HG03565 (cell line): Measurements from ENCODE around the gene AUTS2.

Experiments used
- ATAC-seq: cut with Tn5 transposase; IDR thresholded peaks from one replicate; pipeline ENCODE4 v1.9.1; 2021; ENCODE audit warnings: mild to moderate bottlenecking, moderate library complexity; ENCODE audit not compliant: unreplicated experiment

AUTS2 gene

GRCh38 chr7:69598081-69598486, at the start of gene AUTS2:
AUTS2 (plus strand) TSS chr7:69598475; CDS start chr7:69599654, 1,179 bp downstream.
- ATAC-seq, result peak; percentile 48

DNA sequence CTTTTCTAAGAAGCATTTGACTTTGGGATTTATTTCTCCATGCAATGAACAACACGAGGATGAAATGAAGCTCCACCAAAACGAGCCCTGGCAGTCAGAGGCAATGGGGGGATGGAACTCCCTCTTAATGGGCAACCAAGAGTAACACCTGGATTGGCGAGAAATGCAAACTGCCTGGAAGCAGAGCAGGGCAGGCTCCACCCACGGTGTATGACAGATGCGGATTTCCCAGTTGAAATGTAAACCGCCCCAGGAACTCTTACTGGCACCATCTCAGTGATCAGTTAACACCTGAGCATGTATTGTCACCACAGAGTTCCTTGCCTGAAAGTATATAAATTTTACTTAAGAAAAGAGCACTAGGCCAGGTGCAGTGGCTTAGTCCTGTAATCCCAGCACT, 47.3 kb upstream of the AUTS2 start:
- no peak for ATAC-seq

DNA sequence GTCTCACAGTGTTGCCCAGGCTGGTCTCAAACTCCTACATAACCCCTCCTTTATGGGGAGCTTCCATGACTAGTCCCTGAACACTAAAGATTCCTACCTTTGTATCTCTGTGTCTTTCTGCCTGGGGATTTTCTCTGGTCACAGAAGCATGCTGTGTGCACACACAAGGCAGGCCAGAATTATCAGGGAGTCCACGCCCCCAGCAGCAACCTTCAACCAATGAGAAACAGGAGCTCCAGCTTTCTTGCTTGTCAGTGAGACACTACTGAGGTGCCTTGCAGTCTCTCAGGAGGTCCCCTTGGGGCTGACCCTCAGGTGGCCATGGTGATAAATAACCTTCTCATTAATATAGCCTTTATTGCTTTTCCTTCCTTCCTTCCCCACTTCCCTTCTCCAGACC, 45.1 kb upstream of the AUTS2 start:
- no peak for ATAC-seq

DNA sequence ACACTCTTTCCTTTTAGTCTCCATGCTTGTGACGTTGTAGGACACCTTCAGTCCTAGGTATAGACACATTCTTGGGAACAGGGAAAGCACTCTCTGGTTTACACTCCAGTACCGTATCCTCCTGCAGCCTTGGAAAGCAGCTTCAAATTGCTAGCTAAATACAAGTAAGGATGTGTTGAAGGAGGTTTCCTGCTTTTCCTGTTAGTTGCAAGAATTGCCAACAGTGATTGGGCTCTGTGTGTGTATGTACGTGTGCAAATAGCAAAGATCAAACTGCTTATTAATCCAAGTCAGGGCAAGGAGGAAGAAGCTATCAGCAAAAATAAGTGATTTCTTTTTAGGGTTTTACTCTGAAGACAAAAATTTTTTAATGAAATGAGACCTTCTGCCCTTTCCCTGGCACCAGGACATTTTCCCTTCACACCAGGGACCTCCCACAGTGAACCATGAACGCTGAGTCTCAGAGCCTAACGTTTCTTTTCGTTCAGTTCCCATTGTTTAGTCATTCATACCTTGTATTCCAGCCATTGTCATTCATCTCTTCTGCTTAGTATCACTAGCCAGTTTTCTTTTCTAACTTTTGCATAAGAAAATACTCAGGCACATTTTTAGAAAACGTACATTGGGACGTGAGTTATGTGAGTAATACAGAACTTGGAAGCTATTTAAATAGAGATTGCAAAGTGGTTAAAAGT, 36.9 kb upstream of the AUTS2 start:
- ATAC-seq, result no peak

DNA sequence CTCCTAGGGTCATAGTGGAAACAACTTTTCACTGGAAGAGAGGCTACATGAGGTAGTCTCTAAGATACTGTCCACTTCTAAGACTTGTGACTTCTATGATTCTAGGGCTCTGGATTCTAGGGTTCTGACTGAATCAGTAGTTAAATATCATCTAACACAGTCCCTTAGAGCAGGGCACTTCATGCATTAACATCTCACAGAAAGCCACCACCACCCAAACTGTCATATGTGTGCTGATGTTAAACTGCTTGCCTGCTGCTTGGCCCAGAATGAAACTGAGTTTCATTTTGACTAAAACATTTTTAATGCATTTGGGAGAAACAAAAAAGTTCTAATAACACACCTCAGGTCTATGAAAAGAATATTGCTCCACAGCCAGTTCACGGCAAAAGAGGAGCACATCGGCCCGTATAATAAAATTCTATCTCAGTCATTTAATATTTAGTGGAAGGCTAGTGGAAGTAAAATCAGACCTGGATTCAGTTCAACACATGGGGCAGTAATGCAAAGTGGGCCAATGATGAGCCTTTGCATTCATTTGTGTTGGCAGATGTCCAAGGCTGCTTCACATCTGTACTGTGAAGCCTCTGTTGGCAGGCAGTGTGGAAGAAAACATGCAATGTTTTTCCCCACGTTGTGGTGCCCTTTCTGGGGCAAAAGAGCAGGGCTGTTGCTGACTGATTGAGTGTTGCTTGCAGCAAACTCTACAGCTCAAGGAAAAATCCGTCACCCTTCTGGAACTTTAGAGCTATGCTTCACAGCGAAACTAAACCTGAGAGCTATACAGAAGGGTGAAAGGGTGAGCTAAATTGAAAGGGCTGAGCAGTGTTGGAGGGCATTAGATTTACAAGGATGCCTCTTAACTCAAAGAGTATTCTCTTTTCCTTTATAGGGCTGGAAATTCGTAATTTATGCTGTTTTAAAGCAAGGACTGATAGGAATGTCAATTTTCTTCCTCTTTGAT, 33.5 kb upstream of the AUTS2 start:
- peak; percentile 69 for ATAC-seq

DNA sequence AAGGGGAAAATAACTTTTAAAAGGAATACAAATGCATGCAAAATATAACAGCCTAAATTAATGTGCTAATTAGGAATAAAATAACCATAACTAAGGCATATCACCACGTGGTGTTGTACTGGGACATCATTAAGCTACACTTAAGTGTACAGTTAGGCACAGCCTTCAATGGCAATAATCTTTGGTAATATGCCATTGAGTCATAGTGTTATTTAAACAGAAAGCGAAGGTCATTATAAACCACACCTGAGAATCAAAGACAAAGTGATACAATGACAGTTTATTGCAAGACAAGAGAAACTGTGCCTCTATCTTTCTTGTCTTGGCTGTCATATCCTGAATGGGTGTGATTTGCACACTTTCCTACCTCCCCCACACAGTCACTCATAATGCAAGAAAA, 30.5 kb upstream of the AUTS2 start:
- no peak for ATAC-seq

DNA sequence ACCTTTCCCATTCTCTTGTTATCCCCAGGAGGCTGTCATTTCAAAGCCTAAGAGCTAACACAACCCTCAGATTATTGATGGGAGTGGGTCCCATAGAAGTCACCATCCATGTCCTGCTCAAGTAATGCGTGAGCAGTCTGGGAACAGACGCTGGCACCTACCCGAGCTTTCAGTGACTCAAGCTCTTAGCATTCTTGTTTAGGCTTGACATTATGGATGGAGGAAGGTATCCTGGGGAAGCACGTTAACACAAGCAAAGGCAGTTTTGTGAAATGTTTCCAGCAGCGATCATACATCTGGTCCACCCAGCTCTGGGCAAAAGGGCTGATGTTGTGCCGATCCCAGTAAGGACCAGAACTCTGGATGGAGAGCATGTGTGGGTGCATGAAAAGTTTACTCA, 30.0 kb upstream of the AUTS2 start:
- ATAC-seq, result no peak

- ATAC-seq, result no peak
These were observed 22.6 kb upstream of the AUTS2 start for GRCh38 chr7:69575651-69576050.

DNA sequence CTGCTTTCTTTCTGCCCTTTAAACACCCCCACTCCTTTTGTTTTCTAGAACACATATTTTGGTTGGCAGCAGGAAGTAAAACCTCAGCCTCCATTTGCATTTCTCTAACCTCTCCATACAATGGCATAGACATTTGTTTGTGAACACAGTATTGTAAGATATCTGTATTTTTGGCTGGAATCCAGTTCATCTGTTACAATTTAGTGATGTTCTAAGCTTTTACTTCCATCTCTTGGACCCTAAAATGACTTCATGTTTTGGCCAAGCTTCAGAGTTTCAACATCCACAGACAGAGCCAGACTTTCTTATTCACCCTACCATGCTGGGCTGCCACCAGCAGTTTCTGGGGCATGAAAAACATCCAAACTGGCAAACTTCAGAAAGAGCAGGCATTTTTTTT, 21.1 kb upstream of the AUTS2 start:
- ATAC-seq, result no peak

DNA sequence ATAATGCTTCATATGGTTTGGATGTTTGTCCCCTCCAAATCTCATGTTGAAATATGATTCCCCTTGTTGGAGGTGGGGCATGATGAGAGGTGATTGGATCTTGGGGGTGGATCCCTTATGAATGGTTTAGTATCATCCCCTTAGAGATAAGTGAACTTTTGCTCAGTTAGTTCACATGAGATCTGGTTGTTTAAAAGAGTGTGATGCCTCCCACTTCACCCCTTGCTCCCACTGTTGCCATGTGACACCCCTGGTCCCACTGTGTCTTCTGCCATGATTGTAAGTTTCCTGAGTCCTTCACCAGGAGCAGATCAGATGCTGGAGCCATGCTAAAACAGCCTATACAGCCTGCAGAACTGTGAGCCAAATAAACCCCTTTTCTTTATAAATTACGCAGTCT, 13.1 kb upstream of the AUTS2 start:
- ATAC-seq, result no peak

DNA sequence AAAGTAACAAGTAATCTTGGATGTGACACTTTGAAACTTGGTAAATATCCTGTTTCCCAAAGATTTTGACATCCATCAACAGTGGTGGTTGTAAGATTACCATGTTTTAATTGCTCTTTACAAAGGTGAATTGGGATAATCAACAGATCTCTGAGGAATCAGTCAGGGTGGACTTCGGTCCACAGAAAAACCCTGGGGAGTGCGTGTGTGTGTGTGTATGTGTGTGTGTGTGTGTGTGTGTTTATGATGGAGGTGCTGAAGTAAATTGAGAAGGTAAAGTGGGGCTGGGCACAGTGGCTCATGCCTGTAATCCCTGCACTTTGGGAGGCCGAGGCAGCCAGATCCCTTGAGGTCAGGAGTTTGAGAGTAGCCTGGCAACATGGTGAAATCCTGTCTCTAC, 12.0 kb upstream of the AUTS2 start:
- no peak for ATAC-seq

DNA sequence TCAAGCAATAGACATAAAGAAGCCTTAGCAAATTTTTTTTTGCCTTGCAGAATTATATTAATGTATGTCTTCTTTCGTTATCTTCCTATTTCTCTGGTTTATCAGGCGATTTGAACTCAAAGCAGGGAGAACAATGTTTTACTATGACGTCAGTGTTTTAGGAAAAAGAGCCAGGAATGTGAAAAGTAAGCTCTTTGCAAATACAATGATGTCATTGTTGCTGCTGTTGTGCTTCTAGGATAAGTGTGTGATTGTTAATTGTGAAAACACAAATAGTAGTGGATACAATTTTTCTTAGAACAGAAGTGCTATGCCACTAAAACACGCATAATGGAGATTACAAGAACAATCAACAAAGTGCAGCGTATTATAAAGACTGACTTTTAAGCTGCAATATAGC, 9.5 kb upstream of the AUTS2 start:
- no peak for ATAC-seq

DNA sequence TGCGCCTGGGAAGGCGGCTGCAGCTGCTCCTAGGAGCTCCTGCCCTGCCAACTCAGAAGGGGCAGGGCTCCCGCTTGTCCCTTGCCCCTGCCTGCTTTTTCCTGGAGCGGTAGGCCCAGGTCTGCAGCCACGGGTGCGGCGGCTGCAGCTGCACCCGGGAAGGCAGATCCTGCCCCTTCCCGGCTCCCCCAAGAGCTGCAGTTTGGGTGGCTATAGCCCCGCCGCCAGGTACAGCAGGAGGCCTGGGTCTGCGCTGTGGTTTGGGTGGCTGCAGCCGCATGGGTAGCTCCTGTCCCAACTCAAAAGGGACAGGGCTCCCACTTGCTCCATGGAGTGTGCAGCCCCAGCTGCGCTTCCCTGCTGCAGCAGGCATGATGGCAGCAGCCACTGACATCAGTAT, 6.5 kb upstream of the AUTS2 start:
- ATAC-seq, result no peak

DNA sequence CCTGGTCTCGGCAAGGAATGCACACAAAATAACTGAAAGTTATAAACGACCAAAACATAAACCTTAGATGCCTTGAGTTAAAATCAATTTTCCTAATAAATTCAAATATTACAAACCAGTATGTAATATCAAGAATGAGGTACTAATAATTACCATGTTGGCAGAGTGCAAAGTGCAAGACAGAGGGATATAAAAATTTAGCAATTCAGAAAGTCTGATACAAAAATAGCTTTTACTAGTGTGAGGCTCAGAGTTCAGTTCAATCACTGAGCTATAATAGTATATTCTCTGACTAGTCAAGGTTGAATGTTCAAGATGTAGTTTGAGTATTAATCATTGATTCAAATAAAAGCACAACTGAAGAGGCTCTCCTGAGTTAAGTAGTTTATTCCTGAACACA, 4.8 kb upstream of the AUTS2 start:
- no peak for ATAC-seq

DNA sequence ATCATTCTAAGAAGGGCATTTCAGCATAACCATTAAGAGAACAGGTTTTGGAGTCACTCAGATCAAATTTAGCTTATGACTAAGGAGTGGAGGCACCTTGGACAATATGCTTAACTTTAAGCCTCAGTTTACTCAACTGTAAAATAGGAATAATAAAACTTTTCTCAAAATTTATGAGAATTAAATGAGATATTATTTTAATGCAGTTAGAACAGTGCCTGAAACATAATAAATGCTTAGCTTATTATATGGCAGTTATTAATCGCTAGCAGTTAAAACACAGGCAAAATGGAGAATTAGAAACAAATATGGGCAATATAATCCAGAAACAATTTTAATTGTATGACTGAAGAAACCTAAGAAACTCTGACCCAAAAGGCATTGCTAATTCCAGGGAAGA, 2.9 kb upstream of the AUTS2 start:
- ATAC-seq, result no peak

DNA sequence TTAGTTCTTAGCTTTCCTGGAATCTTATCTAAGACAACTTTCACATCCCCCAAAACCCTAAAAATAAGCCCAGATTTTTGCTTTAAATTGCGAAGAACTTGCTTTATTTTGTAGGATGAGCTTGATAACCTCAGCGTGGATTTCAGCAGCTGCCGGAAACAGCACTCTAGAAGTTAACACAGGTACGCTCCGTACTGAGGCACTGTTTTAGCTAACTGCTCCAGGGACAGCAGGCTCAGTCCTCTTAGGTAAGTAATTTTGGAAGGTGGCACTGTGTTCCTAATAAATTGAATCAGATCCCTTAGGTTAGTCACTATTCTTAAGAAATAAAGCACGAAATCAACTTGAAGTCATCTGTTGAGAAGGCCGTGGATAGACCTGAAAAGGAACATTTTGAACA, 2.2 kb upstream of the AUTS2 start:
- ATAC-seq, result no peak

DNA sequence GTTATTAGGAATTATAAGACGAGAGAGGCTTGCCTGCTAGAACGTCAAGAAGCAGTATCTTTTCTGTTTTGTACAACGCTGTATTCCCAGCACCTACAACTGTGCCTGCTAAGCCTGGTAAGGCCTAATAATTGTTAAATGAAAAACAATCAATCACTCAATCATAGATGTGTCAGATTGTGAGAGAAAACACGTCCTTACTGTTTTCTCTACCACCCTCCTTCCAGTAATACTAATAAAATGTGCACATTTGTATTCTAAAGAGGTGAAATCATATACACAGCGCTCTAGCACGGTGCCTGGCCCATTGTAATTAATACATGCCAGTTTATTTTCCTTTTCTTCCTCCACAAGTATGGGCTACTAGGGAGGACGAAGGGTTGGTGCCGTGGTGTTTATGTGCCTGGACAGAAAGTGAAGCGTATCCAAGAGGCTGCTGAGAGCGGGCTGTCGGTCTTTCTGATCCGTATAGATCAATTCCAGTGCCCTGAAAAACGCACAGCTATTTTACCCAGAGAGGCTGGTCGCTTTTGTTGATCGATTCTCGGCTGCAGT, 1.5 kb upstream of the AUTS2 start:
- no peak for ATAC-seq

DNA sequence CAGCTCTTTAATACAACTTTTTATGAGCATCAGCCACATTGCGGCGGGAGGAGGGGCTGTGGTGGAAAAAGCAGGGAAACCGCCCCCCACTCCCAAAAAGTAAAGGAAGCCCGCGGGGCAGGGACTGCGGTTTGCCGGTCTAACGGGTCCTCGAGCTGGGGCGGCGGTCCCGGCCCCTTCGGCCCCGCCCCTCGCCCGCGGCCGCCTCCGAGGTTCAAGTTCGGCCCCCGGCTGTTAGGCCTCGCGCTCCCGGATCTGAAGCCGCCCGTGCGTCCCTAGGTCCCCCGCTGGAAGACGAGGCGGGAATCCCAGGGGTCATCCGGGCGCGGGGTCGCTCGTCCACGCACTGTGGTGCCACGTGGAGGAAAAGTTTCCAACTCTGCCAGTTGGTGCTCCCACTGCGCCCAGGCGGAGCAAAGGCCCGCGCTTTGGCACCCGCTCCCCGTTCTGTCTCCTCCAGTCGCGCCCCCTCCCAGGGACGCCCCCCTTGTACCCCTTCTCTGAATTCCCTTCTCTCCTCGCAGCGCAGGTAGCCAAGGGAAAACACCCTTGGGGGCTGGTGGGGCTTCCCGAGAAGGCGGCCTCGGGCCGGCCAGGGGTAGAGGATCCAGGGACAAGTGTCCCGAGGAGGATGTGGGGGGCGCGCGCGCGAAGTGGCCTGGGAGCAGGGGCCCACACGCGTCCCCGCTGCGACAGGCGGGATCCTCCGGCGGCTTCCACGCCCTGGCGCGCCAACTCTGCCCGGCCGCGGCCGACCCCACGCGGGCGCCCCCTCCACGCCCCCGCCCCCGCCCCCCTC, 798 bp upstream of the AUTS2 start:
- ATAC-seq, result peak; percentile 14

- no peak for ATAC-seq
These were observed 411 bp downstream of the AUTS2 start for GRCh38 chr7:69598487-69599285.

DNA sequence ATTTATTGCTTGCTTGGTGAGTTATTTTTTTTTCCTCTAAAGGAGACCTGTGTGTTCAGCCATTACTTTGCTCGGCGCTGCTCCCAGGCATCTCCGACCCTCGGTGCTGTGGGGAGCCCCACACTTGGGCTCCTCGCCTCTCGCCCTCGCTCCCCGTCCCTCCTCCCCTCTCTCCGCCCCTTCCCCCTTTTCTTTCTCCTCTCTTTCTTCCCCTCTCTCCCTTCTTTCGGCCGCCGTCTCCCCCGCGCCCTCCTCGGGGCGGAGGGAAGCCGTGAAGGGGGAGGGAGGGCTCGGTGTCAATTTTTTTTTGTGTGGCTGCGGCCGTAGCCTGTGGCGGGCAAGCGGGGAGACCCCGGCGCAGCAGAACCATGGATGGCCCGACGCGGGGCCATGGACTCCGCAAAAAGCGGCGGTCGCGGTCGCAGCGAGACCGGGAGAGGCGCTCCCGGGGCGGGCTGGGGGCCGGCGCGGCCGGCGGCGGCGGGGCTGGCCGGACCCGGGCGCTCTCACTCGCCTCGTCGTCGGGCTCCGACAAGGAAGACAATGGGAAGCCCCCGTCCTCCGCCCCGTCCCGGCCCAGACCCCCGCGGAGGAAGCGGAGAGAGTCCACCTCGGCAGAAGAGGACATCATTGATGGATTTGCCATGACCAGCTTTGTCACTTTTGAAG, 1.1 kb downstream of the AUTS2 start:
- ATAC-seq, result no peak
